B cell (primary cell): ENCODE measurements around the gene CHST13.

Experiments used
- CTCF ChIP-seq: fragments of 200-600 bp; IDR thresholded peaks from one replicate; pipeline ENCODE4 v1.8.0; 2022; ENCODE audit warnings: antibody characterized with exemption, mild to moderate bottlenecking
- EZH2 ChIP-seq: IDR thresholded peaks from 2 replicates; pipeline ENCODE4 v1.6.1; 2012; ENCODE audit warnings: borderline replicate concordance, low read depth, mild to moderate bottlenecking, moderate library complexity, low read length; ENCODE audit not compliant: insufficient read depth, poor library complexity, severe bottlenecking

- TF ChIP-seq EZH2 (no peak), CTCF (no peak)
Measured at GRCh38 chr3:126474498-126475412, 49.2 kb upstream of the CHST13 start.
